ENCODE measurements around the gene CABP2.
"Not testable (repeated sequence)": the region's sequence is repeated elsewhere in the genome, so short reads cannot be mapped to it uniquely, and the experiment has no call there.

Gene CABP2

DNA sequence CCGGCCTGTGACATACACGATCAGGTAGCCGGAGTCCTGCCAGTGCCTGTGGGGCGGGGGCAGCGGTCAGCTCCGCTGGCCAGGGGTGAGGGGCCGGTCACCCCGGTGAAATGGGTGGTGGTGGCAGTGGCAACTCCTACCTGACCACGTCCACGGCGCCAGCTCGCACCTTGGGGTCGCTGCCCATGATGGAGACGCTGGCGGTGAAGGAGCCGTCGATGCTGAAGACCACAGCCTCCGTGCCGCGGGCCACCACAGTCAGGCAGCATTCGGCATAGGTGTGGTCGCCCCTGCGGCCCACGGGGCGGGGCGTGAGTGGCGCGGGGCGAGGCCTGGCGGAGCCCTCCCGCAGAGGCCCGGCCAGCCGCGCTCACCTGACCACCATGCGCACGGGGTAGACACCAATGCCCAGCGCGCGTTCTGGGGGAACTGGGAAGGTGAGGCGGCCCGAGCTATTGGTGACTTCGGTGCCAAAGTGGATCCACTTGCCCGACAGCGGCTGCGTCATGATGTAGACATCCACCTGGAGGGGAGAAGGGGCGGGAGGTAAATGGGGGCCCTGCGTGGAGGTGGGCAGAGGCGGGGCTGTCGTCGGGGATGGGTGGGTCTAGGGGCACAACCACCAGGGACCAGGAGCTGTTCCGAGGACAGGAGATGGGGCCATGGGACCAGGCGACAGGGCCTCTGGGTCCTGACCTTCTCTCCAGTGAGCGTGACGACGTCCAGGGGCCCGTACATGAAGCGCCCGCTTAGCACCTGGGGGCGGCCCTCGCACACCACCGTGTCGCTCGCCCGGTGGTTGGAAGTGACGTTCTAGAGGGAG lies 29.5 kb downstream of the CABP2 start:
- no peak for DNase-seq

DNA sequence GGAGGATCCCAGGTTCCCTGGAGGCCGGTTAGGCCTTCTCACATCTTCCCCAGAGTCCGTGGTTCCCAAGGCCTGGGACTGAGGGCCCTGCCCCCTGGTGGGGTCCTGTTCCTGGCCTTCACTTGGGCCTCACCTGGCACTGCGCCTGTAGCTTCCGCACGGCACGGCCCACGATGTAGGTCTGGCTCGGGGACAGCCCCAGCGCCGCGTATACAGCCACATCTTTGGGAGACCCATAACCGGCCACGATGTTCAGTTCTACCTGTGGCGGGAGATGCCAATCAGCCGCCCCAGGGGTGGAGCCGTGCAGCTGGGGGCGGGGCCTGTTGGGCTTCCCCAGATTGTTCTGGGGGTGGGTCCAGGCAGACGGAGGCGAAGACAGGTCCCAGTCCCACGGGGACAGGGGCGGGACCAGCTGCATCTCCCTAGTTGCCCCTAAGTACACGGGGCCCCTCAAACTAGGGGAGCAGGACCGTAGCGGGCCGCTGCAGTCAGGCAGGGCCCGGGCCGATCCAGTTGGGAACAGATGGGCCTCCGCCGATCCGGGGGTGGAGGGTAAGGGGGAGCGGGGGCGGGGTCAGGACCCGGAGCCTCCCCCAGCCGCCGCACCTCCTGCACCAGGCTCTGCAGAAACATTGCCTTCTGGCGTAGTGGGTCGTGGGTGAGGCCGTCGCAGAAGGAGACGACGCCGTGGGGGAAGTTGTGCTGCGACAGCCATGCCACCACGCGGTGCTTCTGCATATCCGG lies 30.3 kb downstream of the CABP2 start:
- no peak for DNase-seq

DNA sequence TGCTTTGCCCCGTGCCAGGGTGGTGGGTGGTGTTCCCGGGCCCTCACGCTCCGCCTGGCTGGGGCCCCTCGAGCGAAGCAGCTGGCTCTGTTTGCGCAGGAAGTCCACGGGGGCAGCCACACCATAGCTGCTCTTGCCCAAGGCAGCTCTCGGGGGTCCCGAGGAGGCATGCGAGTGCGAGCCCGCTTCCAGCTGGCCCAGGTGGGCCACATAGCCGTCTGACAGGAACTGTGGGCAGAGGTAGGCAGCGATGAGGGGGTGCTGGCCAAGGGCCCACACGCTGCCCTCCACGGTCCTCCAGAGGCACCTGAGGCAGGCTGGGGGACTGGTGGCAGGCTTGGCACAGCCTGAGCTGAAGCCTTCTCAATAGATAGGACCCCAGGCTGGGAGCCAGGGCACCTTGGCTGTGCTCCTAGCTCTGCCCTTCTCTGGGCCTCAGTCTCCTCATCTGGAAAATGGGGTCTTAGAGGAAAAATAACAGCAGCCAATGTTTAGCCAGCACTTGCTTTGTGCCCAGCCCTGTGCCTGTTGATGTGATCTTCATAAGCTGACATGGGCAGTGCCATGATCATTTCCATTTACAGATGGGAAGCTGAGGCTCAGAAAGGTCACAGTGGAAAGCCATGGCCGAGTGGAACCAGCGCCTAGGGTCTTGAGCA lies 31.0 kb downstream of the CABP2 start:
- DNase-seq, result no peak

DNA sequence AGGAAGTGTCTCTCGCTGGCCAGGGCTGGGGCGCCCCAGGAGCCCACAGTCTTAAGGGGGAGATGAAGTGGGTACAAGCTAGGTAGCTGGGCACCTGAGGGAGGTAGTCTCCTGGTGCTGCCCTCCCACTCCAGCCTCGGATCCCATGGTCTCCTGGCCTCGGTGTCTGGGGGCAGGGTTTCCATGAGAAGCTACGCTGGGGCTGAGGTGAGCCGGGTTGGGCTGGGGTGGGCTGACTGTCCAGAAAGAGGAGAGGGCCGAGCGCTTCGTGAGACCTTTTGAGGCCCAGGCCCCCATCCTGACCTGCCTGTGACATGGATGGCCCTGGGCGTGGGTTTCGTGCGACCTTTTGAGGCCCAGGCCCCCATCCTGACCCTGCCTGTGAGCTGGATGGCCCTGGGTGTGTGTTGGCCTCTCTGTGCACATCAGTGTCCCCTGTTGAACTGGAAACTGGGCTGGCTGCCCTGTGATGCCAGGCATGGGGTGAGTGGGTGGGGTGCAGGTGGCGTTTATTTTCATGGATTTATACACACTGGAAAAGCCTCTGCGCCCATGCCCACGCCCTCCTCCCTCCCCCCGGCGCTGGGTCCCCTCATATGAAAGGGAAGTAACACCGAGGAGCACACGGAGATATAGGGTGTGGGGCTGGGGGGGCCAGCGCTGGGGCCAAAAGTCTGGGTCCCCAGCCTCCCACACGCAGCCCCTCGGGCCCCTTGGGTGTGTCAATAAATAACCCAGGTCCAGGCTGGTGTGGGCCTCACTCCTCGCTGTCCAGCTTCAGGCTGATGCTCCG lies 31.8 kb downstream of the CABP2 start:
- no peak for DNase-seq

DNA sequence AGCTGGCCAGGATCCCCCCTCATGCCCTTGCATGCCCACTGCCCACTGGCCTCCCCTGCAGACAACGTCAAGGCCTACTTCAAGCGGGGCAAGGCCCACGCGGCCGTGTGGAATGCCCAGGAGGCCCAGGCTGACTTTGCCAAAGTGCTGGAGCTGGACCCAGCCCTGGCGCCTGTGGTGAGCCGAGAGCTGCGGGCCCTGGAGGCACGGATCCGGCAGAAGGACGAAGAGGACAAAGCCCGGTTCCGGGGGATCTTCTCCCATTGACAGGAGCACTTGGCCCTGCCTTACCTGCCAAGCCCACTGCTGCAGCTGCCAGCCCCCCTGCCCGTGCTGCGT lies 32.5 kb downstream of the CABP2 start:
- DNase-seq, result no peak

DNA sequence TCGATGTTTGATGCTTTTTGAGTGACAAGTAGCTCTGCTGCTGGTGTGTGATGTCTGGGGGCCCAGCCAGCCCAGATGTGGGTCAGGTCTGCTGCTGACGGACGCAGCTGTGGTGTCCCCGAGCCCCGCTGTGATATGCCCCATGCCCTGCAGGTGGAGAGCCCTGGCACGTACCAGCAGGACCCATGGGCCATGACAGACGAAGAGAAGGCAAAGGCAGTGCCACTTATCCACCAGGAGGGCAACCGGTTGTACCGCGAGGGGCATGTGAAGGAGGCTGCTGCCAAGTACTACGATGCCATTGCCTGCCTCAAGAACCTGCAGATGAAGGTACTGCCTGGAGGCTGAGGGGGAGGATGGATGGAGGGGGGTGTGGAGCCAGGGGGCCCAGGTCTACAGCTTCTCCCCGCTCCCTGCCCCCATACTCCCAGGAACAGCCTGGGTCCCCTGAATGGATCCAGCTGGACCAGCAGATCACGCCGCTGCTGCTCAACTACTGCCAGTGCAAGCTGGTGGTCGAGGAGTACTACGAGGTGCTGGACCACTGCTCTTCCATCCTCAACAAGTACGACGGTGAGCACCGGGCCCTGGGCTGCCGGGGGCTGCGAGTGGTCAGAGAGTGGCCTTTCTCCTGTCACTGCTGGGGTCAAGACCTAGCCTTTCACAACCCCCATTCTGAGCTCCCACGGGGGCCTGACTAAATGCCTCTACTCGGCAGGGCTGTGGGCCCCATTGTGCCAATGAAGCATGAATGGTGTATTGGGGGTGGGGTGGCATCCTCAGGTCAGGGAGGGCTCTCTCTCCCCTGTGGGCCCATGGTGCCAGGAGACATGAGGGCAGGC lies 33.1 kb downstream of the CABP2 start:
- no peak for DNase-seq

DNA sequence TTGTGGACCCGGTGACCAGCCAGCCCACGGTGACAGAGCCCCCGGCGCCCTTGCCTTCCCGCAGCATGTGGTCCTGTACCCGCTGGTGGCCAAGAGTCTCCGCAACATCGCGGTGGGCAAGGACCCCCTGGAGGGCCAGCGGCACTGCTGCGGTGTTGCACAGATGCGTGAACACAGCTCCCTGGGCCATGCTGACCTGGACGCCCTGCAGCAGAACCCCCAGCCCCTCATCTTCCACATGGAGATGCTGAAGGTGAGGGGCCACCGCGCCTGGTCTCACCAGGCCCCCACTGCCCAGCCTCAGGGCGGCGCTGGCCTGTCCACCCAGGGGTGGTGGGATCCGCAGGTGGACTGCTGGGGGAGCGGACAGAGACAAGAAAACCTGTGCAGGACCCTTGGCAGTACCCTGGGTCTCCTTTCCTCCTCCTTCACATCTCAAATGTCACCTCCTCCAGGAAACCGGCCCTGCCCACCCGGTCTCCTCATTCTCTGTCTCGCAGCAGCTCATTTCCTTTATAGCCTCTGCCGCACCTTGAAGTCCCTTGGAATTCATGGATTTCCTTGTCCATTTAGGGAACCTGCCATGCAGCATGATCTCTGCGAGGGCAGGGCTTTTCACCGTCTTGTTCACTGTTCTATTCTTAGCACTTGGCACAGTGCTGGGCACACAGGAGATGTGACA lies 33.9 kb downstream of the CABP2 start:
- no peak for DNase-seq

DNA sequence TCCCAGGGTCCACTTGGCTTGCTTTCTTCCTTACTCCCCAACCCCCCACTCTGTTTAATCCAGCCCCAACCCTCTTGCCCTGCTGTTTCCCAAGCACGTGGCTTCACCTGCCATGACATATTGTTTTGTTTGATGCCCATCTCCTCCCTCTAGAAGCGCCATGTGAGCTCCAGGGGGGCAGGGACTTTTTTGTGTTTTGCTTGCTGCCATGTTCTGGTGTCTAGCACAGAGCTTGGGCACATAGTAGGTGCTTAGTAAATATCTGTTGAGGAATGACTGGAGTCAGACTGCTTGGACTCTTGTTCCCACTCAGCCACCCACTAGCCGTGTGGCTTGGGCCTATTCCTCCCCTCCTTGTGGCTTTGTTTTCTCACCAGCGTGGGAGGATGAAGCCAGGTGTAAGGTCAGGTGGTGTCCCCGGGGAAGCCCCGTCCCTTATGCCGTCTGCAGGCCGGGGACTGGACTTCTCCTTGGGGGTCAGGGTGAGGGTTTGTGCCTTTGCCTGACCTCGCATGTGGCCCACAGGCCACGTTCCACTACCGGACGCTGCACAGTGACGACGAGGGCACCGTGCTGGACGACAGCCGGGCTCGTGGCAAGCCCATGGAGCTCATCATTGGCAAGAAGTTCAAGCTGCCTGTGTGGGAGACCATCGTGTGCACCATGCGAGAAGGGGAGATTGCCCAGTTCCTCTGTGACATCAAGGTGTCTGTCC lies 36.6 kb downstream of the CABP2 start:
- no peak for DNase-seq

DNA sequence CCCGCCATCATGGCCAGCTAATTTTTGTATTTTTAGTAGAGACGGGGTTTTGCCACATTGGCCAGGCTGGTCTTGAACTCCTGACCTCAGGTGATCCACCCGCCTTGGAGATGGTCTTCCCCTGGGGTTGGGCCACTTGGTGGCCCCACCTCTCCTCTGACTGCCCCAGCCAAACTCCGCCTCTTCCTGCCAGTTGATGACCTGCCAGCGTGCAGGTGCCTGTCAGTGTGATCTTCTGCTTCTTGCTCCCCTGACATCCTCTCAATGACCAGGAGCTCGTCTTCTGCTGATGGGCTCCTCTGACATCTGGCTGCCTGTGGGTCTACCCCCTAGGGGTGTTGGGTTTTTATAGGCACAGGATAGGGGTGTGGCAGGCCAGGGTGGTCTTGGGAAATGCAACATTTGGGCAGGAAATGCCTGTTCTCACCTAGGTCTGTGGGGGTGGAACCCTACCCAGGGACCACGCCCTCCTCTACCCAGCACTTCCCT lies 37.3 kb downstream of the CABP2 start:
- DNase-seq, result not testable (repeated sequence)

DNA sequence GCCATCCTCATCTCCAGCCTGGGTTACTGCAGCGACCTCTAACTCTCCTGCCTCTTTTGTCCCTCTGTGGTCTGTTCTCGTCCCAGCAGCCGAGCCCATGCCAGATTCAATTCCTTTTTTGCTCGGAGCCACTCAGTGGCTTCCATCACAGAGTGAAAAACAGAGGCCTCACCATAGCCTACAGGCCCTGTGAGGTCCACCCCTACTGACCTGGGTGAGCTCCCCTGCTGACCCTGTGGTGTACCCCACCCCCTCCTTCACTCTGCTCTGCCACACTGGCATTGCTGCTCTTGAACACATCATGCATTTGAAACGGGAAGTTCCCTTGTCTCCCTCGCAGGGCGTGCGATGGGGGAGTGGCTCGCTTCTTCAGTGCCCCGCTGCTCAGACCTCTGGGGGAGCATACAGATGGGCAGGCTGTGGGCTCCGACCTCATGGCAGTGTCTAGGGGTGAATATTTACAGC lies 38.4 kb downstream of the CABP2 start:
- DNase-seq, result peak; percentile 70

DNA sequence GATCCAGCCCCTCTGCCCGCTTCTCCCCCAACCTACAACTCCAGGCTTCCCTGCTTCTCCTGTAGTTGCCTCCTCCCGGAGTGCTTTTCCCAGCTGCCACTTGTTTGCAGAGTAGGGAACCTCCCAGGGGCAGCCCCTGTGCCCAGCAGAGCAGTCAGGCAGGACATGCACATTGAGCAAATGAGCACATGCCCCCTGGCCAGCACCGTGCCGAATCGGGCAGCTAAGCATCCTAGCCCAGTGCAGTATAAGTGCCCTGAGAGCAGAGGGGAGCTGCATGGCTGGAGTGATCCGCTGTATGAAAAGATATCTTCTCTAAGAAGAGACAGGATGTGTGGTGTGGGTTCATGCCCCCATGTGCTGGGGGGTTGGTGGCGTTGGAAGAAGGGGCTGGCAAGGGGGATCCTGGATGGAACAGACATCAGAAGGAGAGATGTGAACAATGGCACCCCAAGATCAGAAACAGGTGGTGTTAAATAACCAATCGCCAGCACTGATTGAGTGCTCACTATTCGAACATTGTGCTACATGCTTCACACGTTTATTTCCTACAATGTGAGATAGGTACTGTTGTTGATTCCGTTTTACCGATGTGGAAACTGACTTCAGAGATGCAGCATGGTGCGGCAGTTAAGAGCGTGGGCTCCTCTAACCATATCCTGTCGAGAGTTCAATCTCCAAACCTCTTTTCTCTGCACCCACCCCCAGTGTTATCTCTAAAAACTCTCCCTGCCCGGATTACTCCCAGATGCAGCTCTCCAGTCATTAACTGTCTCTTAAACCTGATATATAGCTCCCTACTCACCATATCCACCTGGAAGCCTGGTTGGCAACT lies 39.2 kb downstream of the CABP2 start:
- DNase-seq, result no peak

DNA sequence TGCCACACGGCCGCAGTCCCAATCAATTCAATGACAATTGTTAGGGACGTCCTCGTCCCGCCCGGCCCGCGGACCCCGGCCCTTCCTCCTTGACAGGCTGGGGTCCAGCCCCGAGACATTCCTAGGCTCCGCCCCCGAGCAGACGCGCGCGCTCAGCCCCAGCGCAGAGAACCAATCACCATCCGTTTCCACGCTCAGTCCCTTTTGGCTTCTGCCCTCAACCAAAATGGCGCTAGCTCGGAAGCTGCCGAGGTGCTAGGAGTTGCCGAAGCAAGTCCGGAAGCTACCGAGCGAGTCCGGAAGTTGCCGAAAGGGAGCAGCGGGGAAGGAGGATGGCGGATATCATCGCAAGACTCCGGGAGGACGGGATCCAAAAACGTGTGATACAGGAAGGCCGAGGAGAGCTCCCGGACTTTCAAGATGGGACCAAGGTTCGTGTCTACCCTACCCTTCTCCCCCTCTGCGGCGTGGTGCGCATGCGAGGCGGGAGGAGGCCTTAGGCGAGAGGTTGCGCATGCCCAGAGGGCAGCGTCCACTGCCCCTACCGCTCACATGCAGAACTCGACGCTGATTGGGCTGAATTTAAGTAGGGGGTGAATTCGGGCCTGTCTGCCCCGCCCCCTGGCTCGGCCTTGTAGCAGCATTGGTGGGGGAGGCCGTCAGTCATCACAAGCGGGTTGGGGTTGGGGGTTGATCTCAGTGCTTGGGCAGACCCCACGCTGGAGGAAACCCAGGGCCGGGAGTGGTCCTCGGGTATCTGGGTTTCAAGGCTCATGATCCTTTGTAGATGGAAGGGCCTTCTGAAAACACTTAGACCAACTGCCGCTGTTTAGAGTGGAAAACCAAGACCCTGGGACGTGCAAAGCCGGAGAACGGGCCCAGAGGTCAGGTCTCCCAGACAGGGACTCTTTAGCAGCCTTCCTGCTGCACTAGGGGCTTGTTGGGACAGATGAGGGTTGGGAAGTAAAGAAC lies 40.1 kb downstream of the CABP2 start, which contains the start of gene AIP:
TSS of gene AIP (plus strand) at position 200 of the 972 bp plus-strand sequence. CDS start at position 333, 133 bp downstream.
- DNase-seq, result peak; percentile 98

DNA sequence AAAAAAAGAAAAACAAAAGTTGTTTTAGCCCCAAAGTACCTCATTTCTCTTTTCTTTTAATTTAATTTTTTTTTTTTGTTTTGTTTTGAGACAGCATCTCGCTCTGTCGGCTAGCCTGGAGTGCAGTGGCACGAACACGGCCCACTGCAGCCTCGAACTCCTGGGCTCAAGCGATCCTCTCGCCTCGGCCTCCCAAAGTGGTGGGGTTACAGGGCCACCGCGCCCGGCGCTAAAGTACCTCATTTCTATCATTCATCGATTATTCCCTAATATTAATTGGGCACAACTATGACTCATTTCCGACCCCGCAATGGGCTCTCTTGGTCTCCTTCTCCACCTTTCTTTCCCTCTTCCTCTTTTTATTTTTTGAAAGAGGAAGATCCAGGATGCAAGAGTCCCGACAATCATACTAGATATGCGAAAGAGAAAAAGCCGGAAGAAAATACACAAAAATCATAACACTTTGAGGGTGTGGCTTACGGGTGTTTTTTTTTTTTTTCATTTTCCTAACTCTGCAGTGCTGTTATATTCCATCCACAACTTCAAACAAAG lies 40.9 kb downstream of the CABP2 start:
- no peak for DNase-seq

DNA sequence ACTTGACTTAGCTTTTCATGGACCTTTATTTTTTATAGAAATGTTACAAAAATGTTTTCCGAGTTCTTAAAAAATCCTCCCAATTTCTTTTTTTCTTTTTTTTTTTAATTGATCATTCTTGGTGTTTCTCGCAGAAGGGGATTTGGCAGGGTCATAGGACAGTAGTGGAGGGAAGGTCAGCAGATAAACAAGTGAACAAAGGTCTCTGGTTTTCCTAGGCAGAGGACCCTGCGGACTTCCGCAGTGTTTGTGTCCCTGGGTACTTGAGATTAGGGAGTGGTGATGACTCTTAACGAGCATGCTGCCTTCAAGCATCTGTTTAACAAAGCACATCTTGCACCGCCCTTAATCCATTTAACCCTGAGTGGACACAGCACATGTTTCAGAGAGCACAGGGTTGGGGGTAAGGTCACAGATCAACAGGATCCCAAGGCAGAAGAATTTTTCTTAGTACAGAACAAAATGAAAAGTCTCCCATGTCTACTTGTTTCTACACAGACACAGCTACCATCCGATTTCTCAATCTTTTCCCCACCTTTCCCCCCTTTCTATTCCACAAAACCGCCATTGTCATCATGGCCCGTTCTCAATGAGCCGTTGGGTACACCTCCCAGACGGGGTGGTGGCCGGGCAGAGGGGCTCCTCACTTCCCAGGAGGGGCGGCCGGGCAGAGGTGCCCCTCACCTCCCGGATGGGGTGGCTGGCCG lies 45.7 kb downstream of the CABP2 start:
- DNase-seq, result not testable (repeated sequence)

DNA sequence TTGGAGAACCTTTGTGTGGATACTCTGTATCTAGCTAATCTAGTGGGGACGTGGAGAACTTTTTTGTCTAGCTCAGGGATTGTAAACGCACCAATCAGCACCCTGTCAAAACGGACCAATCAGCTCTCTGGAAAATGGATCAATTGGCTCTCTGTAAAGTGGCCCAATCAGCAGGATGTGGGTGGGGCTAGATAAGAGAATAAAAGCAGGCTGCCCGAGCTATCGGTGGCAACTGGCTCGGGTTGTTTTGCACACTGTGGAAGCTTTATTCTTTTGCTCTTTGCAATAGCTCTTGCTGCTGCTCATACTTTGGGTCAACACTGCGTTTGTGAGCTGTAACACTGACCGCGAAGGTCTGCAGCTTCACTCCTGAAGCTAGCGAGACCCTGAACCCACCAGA lies 46.6 kb downstream of the CABP2 start:
- not testable (repeated sequence) for DNase-seq

DNA sequence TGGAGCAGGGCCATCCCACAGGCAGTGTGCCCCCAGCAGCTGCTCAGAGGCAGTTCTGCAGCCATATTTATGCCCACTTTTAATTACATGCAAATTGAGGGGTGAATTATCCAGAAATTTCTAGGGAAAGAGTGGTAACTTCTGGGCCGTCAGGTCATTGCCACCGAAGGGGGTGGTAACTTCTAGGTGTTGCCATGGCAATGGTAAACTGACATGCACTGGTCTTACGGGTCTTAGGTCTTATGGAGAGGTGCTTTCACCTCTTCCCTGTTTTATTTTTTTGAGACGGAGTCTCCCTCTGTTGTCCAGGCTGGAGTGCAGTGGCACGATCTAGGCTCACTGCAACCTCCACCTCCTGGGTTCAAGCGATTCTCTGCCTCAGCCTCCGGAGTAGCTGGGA lies 50.4 kb downstream of the CABP2 start:
- DNase-seq, result no peak

DNA sequence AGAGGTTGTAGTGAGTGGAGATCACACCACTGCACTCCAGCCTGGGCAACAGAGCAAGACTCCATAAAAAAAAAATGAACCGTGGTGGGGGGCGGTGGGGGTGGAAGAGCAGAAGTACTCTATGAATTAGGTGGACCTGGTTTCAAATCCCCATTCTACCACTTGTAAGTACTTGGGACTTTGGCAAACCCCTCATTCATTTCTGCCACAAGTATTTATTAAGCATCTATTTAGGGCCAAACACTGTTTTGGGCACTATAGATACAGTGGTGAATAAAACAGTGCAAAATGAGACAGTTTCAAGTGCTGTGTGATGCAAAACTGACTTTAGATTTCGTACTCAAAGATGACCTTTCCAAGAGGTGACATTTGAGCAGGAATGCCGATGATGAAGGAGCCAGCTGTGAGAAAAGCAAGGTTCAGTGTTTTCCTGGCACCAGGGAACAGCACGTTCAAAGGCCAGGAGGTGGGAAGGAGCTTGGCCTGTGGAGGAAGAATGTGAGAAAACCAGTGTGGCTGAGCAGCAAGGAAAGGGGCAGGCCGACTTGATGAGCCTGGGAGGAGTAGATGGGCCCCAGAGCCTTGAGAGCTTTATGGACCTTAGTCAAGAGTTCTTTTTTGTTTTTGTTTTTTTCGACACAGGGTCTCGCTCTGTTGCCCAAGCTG lies 52.8 kb downstream of the CABP2 start:
- no peak for DNase-seq

Measured in stimulated activated CD4-positive, alpha-beta T cell treated with anti-CD3 and anti-CD28 coated beads, Interleukin-4, amount 100 ng/mL, for 1 hour (primary cell).